ENCODE measurements around the gene CTRB2.

- TF ChIP-seq, protein P1, sequence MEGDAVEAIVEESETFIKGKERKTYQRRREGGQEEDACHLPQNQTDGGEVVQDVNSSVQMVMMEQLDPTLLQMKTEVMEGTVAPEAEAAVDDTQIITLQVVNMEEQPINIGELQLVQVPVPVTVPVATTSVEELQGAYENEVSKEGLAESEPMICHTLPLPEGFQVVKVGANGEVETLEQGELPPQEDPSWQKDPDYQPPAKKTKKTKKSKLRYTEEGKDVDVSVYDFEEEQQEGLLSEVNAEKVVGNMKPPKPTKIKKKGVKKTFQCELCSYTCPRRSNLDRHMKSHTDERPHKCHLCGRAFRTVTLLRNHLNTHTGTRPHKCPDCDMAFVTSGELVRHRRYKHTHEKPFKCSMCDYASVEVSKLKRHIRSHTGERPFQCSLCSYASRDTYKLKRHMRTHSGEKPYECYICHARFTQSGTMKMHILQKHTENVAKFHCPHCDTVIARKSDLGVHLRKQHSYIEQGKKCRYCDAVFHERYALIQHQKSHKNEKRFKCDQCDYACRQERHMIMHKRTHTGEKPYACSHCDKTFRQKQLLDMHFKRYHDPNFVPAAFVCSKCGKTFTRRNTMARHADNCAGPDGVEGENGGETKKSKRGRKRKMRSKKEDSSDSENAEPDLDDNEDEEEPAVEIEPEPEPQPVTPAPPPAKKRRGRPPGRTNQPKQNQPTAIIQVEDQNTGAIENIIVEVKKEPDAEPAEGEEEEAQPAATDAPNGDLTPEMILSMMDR (IDR thresholded peaks at IDR 0.05): no peak
- no peak for TF ChIP-seq ZFX (IDR thresholded peaks at IDR 0.05; ENCODE audit: borderline replicate concordance)
These were observed 4.8 kb downstream of the CTRB2 start for GRCh38 chr16:75202069-75202590.
